ENCODE measurements around the gene TGIF1.
"Not testable (repeated sequence)": the region's sequence is repeated elsewhere in the genome, so short reads cannot be mapped to it uniquely, and the experiment has no call there.

The TGIF1 gene

DNA sequence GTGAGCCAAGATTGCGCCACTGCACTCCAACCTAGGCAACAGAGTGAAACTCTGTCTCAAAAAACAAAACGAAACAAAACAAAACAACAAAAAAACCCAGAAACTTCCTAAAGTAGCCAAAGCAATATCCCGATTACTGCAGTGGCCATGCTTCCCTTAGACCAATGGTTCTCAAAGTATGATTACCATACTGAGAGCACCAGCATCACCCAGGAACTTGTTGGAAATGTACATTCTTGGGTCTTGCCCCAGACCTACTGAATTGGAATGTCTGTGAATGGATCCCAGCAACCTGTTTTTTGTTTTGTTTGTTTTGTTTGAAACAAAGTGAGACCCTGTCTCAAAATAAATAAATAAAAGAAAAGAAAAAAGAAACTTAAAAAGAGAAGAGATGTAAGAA is 41.9 kb upstream of the TGIF1 start:
- CTCF ChIA-PET = no interaction called here
- DNase-seq (ENCODE audit: low read depth, low spot score) = no peak
- TF ChIP-seq, protein P1, sequence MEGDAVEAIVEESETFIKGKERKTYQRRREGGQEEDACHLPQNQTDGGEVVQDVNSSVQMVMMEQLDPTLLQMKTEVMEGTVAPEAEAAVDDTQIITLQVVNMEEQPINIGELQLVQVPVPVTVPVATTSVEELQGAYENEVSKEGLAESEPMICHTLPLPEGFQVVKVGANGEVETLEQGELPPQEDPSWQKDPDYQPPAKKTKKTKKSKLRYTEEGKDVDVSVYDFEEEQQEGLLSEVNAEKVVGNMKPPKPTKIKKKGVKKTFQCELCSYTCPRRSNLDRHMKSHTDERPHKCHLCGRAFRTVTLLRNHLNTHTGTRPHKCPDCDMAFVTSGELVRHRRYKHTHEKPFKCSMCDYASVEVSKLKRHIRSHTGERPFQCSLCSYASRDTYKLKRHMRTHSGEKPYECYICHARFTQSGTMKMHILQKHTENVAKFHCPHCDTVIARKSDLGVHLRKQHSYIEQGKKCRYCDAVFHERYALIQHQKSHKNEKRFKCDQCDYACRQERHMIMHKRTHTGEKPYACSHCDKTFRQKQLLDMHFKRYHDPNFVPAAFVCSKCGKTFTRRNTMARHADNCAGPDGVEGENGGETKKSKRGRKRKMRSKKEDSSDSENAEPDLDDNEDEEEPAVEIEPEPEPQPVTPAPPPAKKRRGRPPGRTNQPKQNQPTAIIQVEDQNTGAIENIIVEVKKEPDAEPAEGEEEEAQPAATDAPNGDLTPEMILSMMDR (IDR thresholded peaks at IDR 0.05; ENCODE audit: insufficient read depth, low read length, missing control alignments) = no peak
- POLR2A ChIA-PET = no interaction called here
- H3K4me3 ChIP-seq (ENCODE audit: low read depth, low read length) = no peak overlapping the region

DNA sequence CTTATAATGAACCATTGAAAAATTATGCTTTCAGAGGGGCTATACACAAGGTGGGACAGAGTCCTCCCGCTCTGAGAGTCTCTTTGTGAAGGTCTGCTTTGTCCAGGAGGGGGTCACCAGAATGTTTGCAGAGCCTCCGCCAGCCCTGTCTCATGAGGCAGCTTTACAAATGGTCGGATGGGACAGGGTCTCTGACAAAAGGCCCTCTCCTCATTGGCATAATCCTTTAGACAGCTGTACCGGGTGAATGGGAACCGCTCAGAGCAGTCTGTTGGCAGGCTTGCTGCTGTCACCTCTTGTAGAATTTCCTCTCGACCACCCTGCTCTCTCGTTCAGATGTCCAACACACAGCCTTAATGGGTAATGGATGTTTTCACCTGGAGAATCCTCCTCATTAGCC is 40.2 kb upstream of the TGIF1 start:
- CTCF ChIA-PET = no interaction called here
- DNase-seq (ENCODE audit: low read depth, low spot score) = no peak
- POLR2A ChIA-PET = no interaction called here

DNA sequence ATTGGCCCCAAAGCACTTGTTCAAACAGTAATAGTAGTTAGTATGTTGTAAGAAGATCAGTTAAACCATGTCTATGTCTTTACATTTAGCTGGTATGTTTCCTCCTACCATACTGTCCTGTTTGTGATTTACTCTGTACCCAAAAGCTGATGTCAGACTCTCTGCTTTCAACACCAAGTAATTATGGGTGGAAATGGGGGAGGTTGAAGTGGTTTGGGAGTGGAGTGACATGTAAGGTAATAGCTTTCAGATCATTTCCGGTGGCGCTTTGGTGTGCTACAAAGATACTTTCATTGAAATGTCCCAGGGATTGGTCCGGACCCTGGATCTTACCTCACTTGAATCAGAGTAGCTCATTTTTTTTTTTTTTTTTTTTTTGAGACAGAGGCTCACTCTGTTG is 39.7 kb upstream of the TGIF1 start:
- POLR2A ChIA-PET = no interaction called here
- CTCF ChIA-PET = no interaction called here
- TF ChIP-seq, protein P1 (IDR thresholded peaks at IDR 0.05; ENCODE audit: insufficient read depth, low read length, missing control alignments) = no peak
- DNase-seq (ENCODE audit: low read depth, low spot score) = no peak
- H3K4me3 ChIP-seq (ENCODE audit: low read depth, low read length) = no peak overlapping the region

More for the DNA sequence above, 40.2 kb upstream of the TGIF1 start:
- TF ChIP-seq, protein P1 (IDR thresholded peaks at IDR 0.05; ENCODE audit: insufficient read depth, low read length, missing control alignments) = no peak
- H3K4me3 ChIP-seq (ENCODE audit: low read depth, low read length) = no peak overlapping the region

DNA sequence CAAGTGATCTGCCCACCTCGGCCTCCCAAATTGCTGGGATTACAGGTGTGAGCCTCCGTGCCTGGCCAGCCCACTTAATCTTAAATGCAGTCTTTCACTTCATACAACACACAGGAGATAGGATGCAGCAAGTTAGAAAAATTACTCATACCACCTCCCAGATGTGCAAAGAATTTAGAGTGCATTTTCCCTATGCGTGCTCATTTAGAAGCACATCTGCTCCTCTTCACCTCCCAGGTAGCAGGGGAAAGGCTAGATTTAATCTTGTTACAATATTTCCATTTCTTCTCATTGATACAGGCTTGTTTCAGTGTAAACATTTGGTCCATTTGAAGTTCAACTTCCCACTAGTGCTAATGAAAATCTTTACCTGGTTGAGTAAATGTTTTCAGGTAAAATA is 39.1 kb upstream of the TGIF1 start:
- CTCF ChIA-PET; H3K4me3 ChIP-seq (ENCODE audit: low read depth, low read length); POLR2A ChIA-PET; DNase-seq (ENCODE audit: low read depth, low spot score): not testable (repeated sequence)

DNA sequence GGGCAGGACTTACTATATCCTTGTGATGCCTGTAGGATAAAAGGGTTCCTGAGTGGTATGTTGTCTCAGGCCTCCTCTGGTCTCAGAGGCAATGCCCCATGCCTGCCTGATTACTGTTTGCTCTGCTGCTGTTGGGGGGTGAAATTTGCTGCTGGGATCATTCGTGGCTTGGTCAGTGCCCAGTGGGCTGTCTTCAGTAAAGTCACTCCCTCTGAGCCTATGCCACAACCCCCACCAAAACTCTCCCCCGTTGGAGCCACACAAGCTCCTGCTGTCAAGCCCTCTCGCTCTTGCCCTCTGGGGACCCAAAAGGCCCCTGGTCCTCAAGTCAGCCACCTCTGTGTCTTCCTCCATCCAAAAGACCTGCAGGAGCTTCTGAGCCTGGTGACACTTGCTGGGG is 38.6 kb upstream of the TGIF1 start:
- H3K4me3 ChIP-seq (ENCODE audit: low read depth, low read length) = no peak overlapping the region
- DNase-seq (ENCODE audit: low read depth, low spot score) = no peak
- TF ChIP-seq, protein P1 (IDR thresholded peaks at IDR 0.05; ENCODE audit: insufficient read depth, low read length, missing control alignments) = no peak
- ChIA-PET POLR2A (no interaction called here), CTCF (no interaction called here)

DNA sequence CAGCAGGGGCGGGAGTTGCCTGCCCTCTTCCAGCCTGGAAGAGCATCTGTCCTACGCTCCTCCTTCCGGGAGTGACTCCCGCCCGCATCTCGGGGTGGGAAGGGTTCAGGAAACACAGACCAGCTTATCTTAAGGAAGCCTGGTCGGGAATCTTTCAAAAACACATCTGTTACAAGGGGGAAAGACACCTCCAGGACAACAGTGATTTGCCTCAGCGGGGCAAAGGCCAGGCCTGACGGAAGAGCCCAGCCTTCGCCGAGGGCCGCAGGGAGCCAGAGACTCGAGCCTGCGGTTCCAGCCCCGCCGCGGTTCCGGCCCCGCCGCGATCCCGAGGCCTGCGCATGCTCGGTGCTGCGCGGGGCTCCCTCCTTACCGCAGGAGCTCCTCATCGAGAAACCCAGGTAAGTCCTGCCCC is 38.1 kb upstream of the TGIF1 start:
- no peak overlapping the region; the same call in 1 of the 2 replicates for H3K4me3 ChIP-seq (ENCODE audit: low read depth, low read length)
- TF ChIP-seq, protein P1 (IDR thresholded peaks at IDR 0.05; ENCODE audit: insufficient read depth, low read length, missing control alignments) = no peak
- no peak for DNase-seq (ENCODE audit: low read depth, low spot score)
- ChIA-PET CTCF (no interaction called here), POLR2A (no interaction called here)

DNA sequence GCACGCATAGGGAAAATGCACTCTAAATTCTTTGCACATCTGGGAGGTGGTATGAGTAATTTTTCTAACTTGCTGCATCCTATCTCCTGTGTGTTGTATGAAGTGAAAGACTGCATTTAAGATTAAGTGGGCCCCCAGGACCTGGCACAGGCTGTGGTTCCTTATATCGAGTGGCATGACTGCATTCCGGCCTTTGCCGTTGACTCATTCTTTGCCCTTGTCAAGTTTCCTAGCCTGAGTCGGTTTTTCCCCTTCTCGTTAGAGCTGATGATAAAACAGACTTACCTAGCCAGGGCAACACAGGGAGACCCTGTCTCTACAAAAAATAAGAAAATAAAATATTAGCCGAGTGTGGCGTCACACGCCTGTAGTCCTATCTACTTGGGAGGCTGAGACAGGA is 37.4 kb upstream of the TGIF1 start:
- POLR2A ChIA-PET; CTCF ChIA-PET; DNase-seq (ENCODE audit: low read depth, low spot score); H3K4me3 ChIP-seq (ENCODE audit: low read depth, low read length): not testable (repeated sequence)

DNA sequence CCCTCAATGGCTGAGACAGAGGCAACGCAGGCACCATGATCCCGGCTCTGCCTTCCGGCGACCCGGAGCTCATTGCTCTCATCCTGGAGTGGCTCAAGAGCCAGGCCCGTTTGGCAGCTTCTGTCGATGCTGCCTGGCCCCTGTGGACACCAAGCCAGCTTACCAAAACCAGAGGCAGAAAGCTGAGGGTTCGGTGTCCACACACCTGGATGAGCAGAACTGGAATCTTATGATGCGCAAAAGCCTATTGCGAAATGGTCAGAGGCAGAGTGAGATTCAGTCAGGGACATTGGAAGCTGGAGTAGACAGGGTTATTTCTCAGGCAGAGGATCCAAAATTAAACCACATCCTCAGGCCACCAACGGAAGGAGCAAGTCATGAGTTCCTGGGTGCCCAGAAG is 34.9 kb upstream of the TGIF1 start:
- ChIA-PET CTCF (no interaction called here), POLR2A (no interaction called here)
- TF ChIP-seq, protein P1 (IDR thresholded peaks at IDR 0.05; ENCODE audit: insufficient read depth, low read length, missing control alignments) = no peak
- DNase-seq (ENCODE audit: low read depth, low spot score) = no peak
- no peak overlapping the region for H3K4me3 ChIP-seq (ENCODE audit: low read depth, low read length)

Measured in AG04449 (cell line).